Astrocyte (in vitro differentiated cells and primary cell): ENCODE data around the gene ENPP3. TPM values are rescaled to one million over a fixed set of nuclear protein-coding genes. Genes with fewer than 3 reads are reported as not detected.
A peak's percentile ranks its signal among the peaks of the same experiment; 100 is the strongest.

Source experiments
- DNase-seq: peaks from one replicate; pipeline ENCODE4 v3.0.0-alpha.2; 2010; ENCODE audit warnings: low read depth
- FAIRE-seq: peaks from 2 replicates; lab custom pipeline; 2011; peaks lifted over from hg19 to GRCh38; lab: Jason Lieb, UNC
- H2AFZ ChIP-seq: 2 replicates; pipeline ENCODE4 v1.6.0; 2012; ENCODE audit warnings: low read depth, low read length, inconsistent platforms
- H3K27ac ChIP-seq: 2 replicates; pipeline ENCODE4 v1.5.1; 2011; ENCODE audit warnings: low read depth, low read length, inconsistent platforms
- H3K27me3 ChIP-seq: 2 replicates; pipeline ENCODE4 v1.6.0; 2011; ENCODE audit warnings: low read length, inconsistent platforms; ENCODE audit not compliant: insufficient read depth
- H3K36me3 ChIP-seq: 2 replicates; pipeline ENCODE4 v1.5.1; 2011; ENCODE audit warnings: low read length, inconsistent platforms; ENCODE audit not compliant: insufficient read depth
- H3K4me1 ChIP-seq: 2 replicates; pipeline ENCODE4 v1.5.1; 2011; ENCODE audit warnings: low read length, inconsistent platforms; ENCODE audit not compliant: insufficient read depth
- H3K4me2 ChIP-seq: 2 replicates; pipeline ENCODE4 v1.6.0; 2012; ENCODE audit warnings: low read length, inconsistent platforms
- H3K4me3 ChIP-seq: 2 replicates; pipeline ENCODE4 v1.5.1; 2011; ENCODE audit warnings: low read depth, mild to moderate bottlenecking, low read length, inconsistent platforms; ENCODE audit not compliant: insufficient read depth
- H3K79me2 ChIP-seq: 2 replicates; pipeline ENCODE4 v1.6.0; 2012; ENCODE audit warnings: mild to moderate bottlenecking, low read length, inconsistent platforms; ENCODE audit not compliant: insufficient read depth
- H3K9ac ChIP-seq: 2 replicates; pipeline ENCODE4 v1.6.0; 2012; ENCODE audit warnings: mild to moderate bottlenecking, low read length, inconsistent platforms
- H3K9me3 ChIP-seq: 2 replicates; pipeline ENCODE4 v1.5.1; 2012; ENCODE audit warnings: low read depth, mild to moderate bottlenecking, low read length, inconsistent platforms; ENCODE audit not compliant: insufficient read depth
- H4K20me1 ChIP-seq: 2 replicates; pipeline ENCODE4 v1.6.0; 2012; ENCODE audit warnings: low read length, inconsistent platforms; ENCODE audit not compliant: insufficient read depth
- H3K27ac Mint-ChIP-seq: one replicate; pipeline ENCODE4 v1.8.0; 2021; ENCODE audit warnings: mild to moderate bottlenecking, mixed read lengths; ENCODE audit not compliant: unreplicated experiment
- H3K27me3 Mint-ChIP-seq: one replicate; pipeline ENCODE4 v1.8.0; 2021; ENCODE audit warnings: low read depth, mixed read lengths; ENCODE audit not compliant: unreplicated experiment
- H3K36me3 Mint-ChIP-seq: one replicate; pipeline ENCODE4 v1.8.0; 2021; ENCODE audit warnings: low read depth, mixed read lengths; ENCODE audit not compliant: unreplicated experiment
- H3K4me1 Mint-ChIP-seq: one replicate; pipeline ENCODE4 v1.8.0; 2021; ENCODE audit warnings: low read depth, mixed read lengths; ENCODE audit not compliant: unreplicated experiment
- H3K4me3 Mint-ChIP-seq: one replicate; pipeline ENCODE4 v1.8.0; 2021; ENCODE audit warnings: mild to moderate bottlenecking, moderate library complexity, mixed read lengths; ENCODE audit not compliant: unreplicated experiment
- H3K9me3 Mint-ChIP-seq: one replicate; pipeline ENCODE4 v1.8.0; 2021; ENCODE audit warnings: mild to moderate bottlenecking, mixed read lengths; ENCODE audit not compliant: unreplicated experiment
- CTCF ChIP-seq: IDR thresholded peaks from 2 replicates; pipeline ENCODE4 v1.5.1; 2011; ENCODE audit warnings: low read depth, mild to moderate bottlenecking, inconsistent platforms, low read length, moderate library complexity; ENCODE audit not compliant: insufficient read depth
- EZH2 ChIP-seq: IDR thresholded peaks from 2 replicates; pipeline ENCODE4 v1.6.1; 2012; ENCODE audit warnings: mild to moderate bottlenecking, low read length, inconsistent platforms; ENCODE audit not compliant: insufficient read depth
- total RNA-seq: library from RNA; stranded (reverse); gene quantifications from 2 replicates; pipeline ENCODE4 v1.2.1, GENCODE V29; 2021

ENPP3 gene
- total RNA-seq, 1 donor from 2014 or later: not detected

GRCh38 chr6:131778169-131778568, 141.1 kb downstream of the ENPP3 start:
- peak; percentile 67 for DNase-seq
- no peak overlapping the region for H2AFZ ChIP-seq

GRCh38 chr6:131779304-131779703, 142.2 kb downstream of the ENPP3 start:
- TF ChIP-seq CTCF (no peak), EZH2 (no peak)
- Histone ChIP-seq H3K27me3 (no peaks in the 10 kb centered on the region), H3K9me3 (no peaks in the 10 kb centered on the region), H3K4me2 (no peak overlapping the region), H3K27ac (no peak overlapping the region), H2AFZ (no peak overlapping the region), H3K4me1 (no peaks in the 10 kb centered on the region), H3K36me3 (no peaks in the 10 kb centered on the region), H3K9ac (no peak overlapping the region), H3K4me3 (no peak overlapping the region), H4K20me1 (no peaks in the 10 kb centered on the region), H3K79me2 (no peaks in the 10 kb centered on the region)
- H3K9me3 Mint-ChIP-seq: peaks cover 2% of the 10 kb centered on the region
- DNase-seq (no peak), FAIRE-seq (no peak)
- H3K4me1 Mint-ChIP-seq: no peaks in the 10 kb centered on the region
- no peaks in the 10 kb centered on the region for H3K36me3 Mint-ChIP-seq
- no peak overlapping the region for H3K27ac Mint-ChIP-seq
- H3K27me3 Mint-ChIP-seq: no peaks in the 10 kb centered on the region
- H3K4me3 Mint-ChIP-seq: no peak overlapping the region

More at GRCh38 chr6:131778169-131778568, 141.1 kb downstream of the ENPP3 start:
- no peaks in the 10 kb centered on the region for H3K27me3 Mint-ChIP-seq
- no peaks in the 10 kb centered on the region for H3K36me3 Mint-ChIP-seq
- no peak overlapping the region for H3K9ac ChIP-seq
- H4K20me1 ChIP-seq: no peaks in the 10 kb centered on the region
- no peak for TF ChIP-seq EZH2
- TF ChIP-seq CTCF: no peak
- no peaks in the 10 kb centered on the region for H3K79me2 ChIP-seq
- H3K4me3 ChIP-seq: no peak overlapping the region
- no peaks in the 10 kb centered on the region for H3K36me3 ChIP-seq
- no peak overlapping the region for H3K27ac Mint-ChIP-seq
- no peaks in the 10 kb centered on the region for H3K4me1 ChIP-seq
- H3K4me1 Mint-ChIP-seq: no peaks in the 10 kb centered on the region
- FAIRE-seq: no peak
- H3K9me3 ChIP-seq: no peaks in the 10 kb centered on the region
- H3K9me3 Mint-ChIP-seq: peaks cover 2% of the 10 kb centered on the region
- H3K27ac ChIP-seq: no peak overlapping the region
- no peak overlapping the region for H3K4me2 ChIP-seq
- H3K4me3 Mint-ChIP-seq: no peak overlapping the region
- no peaks in the 10 kb centered on the region for H3K27me3 ChIP-seq

- H3K9me3 Mint-ChIP-seq: peaks cover 2% of the 10 kb centered on the region
- no peaks in the 10 kb centered on the region for H3K27me3 ChIP-seq
- TF ChIP-seq EZH2: no peak
- no peak for TF ChIP-seq CTCF
- H3K36me3 ChIP-seq: no peaks in the 10 kb centered on the region
- no peaks in the 10 kb centered on the region for H3K9me3 ChIP-seq
- H3K9ac ChIP-seq: no peak overlapping the region
- H3K4me2 ChIP-seq: no peak overlapping the region
- no peak overlapping the region for H3K27ac ChIP-seq
- H4K20me1 ChIP-seq: no peaks in the 10 kb centered on the region
- no peaks in the 10 kb centered on the region for H3K36me3 Mint-ChIP-seq
- no peaks in the 10 kb centered on the region for H3K4me1 ChIP-seq
- FAIRE-seq: no peak
- no peak for DNase-seq
- no peaks in the 10 kb centered on the region for H3K27me3 Mint-ChIP-seq
- H3K27ac Mint-ChIP-seq: no peak overlapping the region
- H3K4me3 Mint-ChIP-seq: no peak overlapping the region
- no peaks in the 10 kb centered on the region for H3K79me2 ChIP-seq
- no peak overlapping the region for H3K4me3 ChIP-seq
- no peak overlapping the region for H2AFZ ChIP-seq
- H3K4me1 Mint-ChIP-seq: no peaks in the 10 kb centered on the region
Observed at GRCh38 chr6:131780600-131780999, 143.5 kb downstream of the ENPP3 start.
